Activated CD4-positive, alpha-beta T cell treated with anti-CD3 and anti-CD28 coated beads for 36 hours (primary cell): ENCODE results near the gene SMIM32. TPM values are rescaled to one million over a fixed set of nuclear protein-coding genes. Genes with fewer than 3 reads are reported as not detected.

Experiments
- ATAC-seq: fragments of 200-7000 bp; cut with Tn5 transposase; one replicate; pipeline ENCODE4 v1.10.0; 2021; ENCODE audit warnings: mild to moderate bottlenecking, moderate library complexity
- CTCF ChIA-PET: fragments of 350-600 bp; sonication (Branson Sonifier 250); formaldehyde crosslinking; loops from one replicate; lab custom pipeline; 2021; ENCODE audit warnings: antibody characterized with exemption; lab: Charles Lee
- POLR2A ChIA-PET: fragments of 350-600 bp; sonication (Branson Sonifier 250); formaldehyde crosslinking; loops from one replicate; lab custom pipeline; 2021; ENCODE audit warnings: antibody characterized with exemption, inconsistent platforms; lab: Charles Lee
- DNase-seq: peaks from one replicate; pipeline ENCODE4 v3.0.0-alpha.2; 2020
- H3K27ac Mint-ChIP-seq: one replicate; pipeline ENCODE4 v1.8.0; 2021; ENCODE audit warnings: mixed read lengths
- H3K27me3 Mint-ChIP-seq: one replicate; pipeline ENCODE4 v1.8.0; 2021; ENCODE audit warnings: mixed read lengths
- H3K36me3 Mint-ChIP-seq: one replicate; pipeline ENCODE4 v1.8.0; 2021; ENCODE audit warnings: low read depth, mixed read lengths
- H3K4me1 Mint-ChIP-seq: one replicate; pipeline ENCODE4 v1.8.0; 2021; ENCODE audit warnings: mixed read lengths
- H3K4me3 Mint-ChIP-seq: one replicate; pipeline ENCODE4 v1.8.0; 2021; ENCODE audit warnings: mild to moderate bottlenecking, moderate library complexity, mixed read lengths
- H3K9me3 Mint-ChIP-seq: one replicate; pipeline ENCODE4 v1.8.0; 2021; ENCODE audit warnings: low read depth, mixed read lengths
- intact Hi-C, 2 experiments: fragments of 100-400 bp; cut with DNase I in 1 of 2; cut with micrococcal nuclease in 1 of 2; formaldehyde crosslinking; loops; one replicate each; pipeline versions ENCODE4 v1.14.2 to v1.15.1; 2022 to 2024; cut with DNase I, micrococcal nuclease
- total RNA-seq, 2 experiments: library from RNA; stranded (reverse); gene quantifications; one replicate each; pipeline ENCODE4 v1.2.3, GENCODE V29; 2021

Gene SMIM32
- total RNA-seq, 2 experiments from 2014 or later = not detected

DNA sequence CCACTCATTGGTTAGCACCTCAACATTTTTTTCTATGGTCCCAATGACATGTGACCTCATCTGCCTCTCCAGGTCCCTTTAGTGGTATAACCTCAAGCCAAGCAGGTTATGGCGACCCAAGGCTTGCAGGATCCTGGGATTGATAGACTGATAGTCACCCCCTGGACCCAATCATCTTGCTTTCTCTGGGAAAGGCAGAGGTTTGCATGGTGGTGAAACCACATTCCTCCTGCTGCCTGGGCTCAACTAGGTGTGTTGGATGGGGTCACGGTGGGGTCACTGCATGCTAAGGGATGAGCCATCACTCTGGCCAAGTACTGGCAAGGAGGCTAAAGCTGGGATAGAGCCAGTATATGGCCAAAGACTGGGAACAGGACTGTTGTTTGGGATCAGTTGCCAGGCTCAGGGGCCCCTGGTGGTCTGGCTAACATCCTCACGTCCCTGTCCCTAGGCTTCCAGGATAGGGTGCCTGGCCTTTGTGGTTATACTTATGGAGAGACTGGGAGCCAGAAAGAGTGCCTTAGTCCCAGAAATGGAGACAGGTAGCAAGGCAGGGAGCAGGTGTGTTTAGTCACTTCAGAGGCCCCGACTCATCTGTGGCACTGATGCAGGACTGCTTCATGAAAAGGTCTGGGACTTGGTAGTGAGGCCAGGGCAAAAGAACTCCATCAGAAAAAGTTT lies 4.6 kb upstream of the SMIM32 start:
- no peak for ATAC-seq
- Mint-ChIP-seq H3K4me3 (no peak overlapping the region), H3K4me1 (no peaks in the 10 kb centered on the region), H3K9me3 (no peaks in the 10 kb centered on the region), H3K27me3 (peaks cover 36% of the 10 kb centered on the region), H3K36me3 (no peaks in the 10 kb centered on the region), H3K27ac (no peak overlapping the region)
- ChIA-PET CTCF (interaction anchor here (0.7 kb wide), 1 partner anchor 10 kb away, joined by 3 read pairs; no protein-coding TSS in a partner anchor), POLR2A (no interaction called here)
- intact Hi-C loops = no loop called here
- no peak for DNase-seq

DNA sequence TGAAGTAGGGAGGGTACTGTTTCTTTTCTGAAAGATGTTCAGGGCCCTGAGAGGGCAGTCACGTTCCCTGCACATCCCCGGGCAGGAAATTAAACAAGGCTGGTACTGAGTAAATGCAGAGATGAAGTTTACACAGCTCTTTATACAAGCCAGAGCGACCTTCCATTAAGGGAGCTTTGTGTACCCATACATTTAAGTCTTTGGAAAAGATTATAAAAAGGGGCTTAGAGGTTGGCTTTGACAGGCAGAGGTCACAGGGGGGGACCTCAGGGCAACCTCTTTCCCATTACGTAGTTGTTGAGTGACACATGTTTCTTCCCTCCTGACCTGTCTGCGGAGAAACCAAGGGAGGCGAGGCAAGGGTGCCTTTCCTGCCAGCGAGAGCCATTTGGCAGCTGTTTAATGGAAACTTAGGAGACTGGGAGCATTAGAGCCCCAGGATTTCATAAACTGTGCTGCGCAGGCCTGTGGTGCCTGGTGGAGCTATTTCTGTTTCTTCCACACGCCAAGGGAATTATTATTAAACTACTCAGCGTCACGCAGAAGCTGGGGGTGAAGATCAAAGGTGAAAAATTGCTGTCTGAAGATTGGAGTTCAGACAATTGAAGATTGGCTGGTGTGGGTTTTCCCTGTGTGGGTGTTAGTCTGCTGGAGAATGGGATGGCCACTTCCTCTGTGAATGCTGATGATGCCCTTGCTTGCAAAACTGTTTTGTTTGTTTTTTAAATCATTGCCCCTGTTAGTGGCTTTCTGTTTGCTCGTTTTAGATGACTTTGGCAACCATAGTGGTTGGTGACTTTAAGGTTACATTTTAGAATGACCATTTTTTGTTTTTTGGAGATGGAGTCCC lies 3.2 kb upstream of the SMIM32 start:
- DNase-seq = no peak
- POLR2A ChIA-PET = no interaction called here
- Mint-ChIP-seq H3K4me1 (no peaks in the 10 kb centered on the region), H3K27me3 (peaks cover 40% of the 10 kb centered on the region), H3K27ac (no peak overlapping the region), H3K36me3 (no peaks in the 10 kb centered on the region), H3K4me3 (no peak overlapping the region), H3K9me3 (no peaks in the 10 kb centered on the region)
- no peak for ATAC-seq
- intact Hi-C loops = no loop called here
- CTCF ChIA-PET = interaction anchor here (0.7 to 1.2 kb wide), 3 partner anchors 16 to 1366 kb away, joined by 3 to 5 read pairs (median 3); no protein-coding TSS in a partner anchor

DNA sequence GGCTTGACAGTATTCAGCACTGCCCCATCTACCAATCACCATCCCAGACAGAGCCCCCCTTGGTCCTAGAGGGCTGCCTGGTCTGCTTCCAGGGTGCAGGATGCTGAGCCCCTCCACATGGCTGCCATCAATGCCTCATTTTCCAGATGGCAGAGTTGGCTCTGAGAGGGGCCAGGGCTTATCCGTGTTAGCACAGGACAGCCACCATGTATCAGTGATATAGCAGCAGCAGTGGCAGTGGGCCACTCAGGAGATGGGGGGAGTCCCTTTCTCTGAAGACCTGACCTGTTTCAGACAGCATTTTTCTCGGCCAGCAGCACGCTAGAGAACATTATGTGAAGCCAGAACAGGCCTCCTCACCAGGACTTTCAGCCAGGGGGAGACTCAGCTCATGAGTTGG lies 1.6 kb upstream of the SMIM32 start:
- DNase-seq (no peak), ATAC-seq (no peak)
- intact Hi-C loops = no loop called here
- Mint-ChIP-seq H3K4me3 (no peak overlapping the region), H3K36me3 (no peaks in the 10 kb centered on the region), H3K27ac (no peak overlapping the region), H3K9me3 (no peaks in the 10 kb centered on the region), H3K27me3 (peaks cover 46% of the 10 kb centered on the region), H3K4me1 (no peaks in the 10 kb centered on the region)
- POLR2A ChIA-PET = no interaction called here
- CTCF ChIA-PET = interaction anchor here (0.6 kb wide), 1 partner anchor 17 kb away, joined by 5 read pairs; no protein-coding TSS in a partner anchor

DNA sequence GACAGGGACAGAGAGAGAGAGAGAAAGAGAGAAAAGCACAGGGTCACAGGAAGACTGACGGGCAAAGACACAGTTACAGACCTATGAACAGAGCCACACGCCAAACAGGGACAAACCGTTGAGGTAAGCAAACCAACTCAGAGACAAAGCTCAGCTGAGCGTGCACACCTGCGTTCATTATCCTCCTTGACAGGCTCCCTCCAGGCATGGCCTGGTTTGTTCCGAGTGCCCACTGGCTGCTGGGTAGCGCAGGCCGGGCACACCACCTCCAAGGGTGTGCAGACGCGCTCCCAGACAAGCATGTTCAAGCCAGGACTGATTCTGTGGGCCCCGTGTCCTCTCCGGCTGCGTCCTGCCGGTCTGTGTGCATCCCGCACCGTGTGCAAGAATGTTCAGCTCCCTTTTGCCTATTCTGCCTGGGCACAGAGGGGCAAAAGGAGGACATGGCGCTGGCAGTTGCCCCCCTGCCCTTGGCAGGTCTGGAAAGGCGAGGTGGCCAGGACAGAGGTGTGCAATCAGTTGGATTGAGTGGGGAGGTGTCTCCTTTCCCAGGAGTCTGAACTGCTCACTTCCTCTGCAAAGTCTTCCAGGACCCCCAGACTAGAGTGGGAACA lies 467 bp upstream of the SMIM32 start:
- CTCF ChIA-PET = no interaction called here
- peaks cover 45% of the 10 kb centered on the region for H3K27me3 Mint-ChIP-seq
- POLR2A ChIA-PET = no interaction called here
- H3K36me3 Mint-ChIP-seq = no peaks in the 10 kb centered on the region
- no peak overlapping the region for H3K27ac Mint-ChIP-seq
- no peaks in the 10 kb centered on the region for H3K4me1 Mint-ChIP-seq
- no peak for ATAC-seq
- H3K9me3 Mint-ChIP-seq = no peaks in the 10 kb centered on the region
- H3K4me3 Mint-ChIP-seq = no peak overlapping the region
- no peak for DNase-seq
- intact Hi-C loops = no loop called here

DNA sequence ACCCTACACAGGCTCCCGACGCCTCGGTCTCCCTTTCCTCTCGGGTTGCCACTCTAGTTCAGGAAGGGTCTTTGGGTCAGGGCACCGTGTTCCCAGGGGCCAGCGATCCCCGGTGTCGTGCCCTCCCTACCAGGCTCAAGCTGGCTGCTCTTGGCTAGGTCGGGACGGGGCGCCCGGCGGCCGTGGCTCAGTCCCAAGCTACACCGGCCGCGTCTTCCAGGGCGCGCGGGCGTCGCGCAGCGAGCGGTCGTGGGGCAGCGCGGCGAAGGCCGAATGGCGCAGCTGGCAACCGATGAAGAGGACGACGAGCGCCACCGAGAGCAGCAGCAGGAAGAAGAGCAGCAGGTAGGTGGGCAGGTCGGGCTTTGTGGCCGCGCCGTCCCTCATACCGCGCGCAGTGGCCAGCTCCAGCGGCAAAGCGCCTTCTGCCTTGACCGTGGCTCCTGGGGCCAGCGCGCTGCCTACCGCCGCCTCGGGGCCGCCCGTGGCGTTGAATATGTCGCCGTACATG lies 892 bp downstream of the SMIM32 start:
- Mint-ChIP-seq H3K9me3 (no peaks in the 10 kb centered on the region), H3K27me3 (peaks cover 43% of the 10 kb centered on the region), H3K27ac (no peak overlapping the region), H3K4me1 (no peaks in the 10 kb centered on the region), H3K4me3 (no peak overlapping the region), H3K36me3 (no peaks in the 10 kb centered on the region)
- ChIA-PET POLR2A (no interaction called here), CTCF (interaction anchor here (0.6 kb wide), 1 partner anchor 44 kb away, joined by 6 read pairs; no protein-coding TSS in a partner anchor)
- ATAC-seq (no peak), DNase-seq (no peak)
- intact Hi-C loops = no loop called here

DNA sequence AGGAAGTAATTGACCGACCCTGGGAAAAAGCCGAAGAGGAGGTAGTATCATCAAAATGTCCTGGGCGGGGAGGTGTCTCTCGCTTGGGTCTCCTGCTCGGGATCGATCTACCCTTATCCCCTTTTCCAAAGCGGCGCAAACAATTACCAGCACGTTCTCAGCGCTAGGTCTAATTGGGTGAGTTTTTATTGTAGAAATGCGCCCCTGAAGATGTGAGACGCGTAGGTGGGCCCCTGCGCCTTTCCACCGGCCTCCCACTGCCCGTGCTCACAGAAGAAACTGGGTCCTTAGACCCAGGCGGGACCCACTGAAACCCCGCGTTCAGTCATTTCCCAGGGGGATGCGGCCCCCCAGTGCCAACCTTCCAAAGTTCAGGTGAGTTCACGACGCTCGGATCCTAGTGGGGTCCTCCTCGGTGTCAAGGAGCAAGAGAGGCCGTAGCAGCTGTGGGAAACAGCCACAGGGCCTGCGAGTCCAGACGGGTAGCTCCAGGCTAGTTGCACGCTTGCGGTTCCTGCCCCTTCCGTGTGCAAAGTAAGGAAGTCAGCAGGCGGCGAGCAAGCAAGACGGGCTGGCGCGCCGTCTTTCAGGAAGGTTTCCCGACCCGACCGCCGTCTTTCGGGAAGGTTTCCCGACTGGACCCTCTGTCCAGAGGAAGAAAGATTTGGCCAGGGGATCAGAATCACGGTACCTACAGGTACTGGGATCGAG lies 1.5 kb downstream of the SMIM32 start:
- no peaks in the 10 kb centered on the region for H3K36me3 Mint-ChIP-seq
- intact Hi-C loops = no loop called here
- ATAC-seq (no peak), DNase-seq (no peak)
- H3K4me3 Mint-ChIP-seq = no peak overlapping the region
- ChIA-PET CTCF (interaction anchor here (0.6 kb wide), 1 partner anchor 244 kb away, joined by 3 read pairs; no protein-coding TSS in a partner anchor), POLR2A (no interaction called here)
- H3K4me1 Mint-ChIP-seq = no peaks in the 10 kb centered on the region
- no peaks in the 10 kb centered on the region for H3K9me3 Mint-ChIP-seq
- H3K27me3 Mint-ChIP-seq = peaks cover 43% of the 10 kb centered on the region
- H3K27ac Mint-ChIP-seq = no peak overlapping the region

DNA sequence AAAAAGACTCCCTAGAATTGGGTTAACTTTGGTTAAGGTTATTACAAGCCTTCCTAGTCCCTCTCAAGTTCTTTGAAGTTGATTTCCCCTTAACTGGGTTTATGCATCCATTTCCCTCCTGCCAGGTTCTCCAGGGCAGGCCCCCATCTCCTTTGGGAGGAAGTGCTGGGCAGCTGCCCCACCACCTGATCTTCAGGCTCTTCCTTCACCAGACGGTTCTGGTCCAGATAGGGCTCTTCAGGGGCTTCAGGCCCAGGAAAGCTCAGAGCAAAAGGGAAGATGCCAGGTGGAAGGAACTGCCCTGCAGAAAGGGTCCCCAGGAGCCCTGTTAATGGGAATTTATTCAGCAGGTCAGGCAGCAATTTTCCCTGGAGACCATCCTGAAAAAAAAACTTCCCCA lies 2.1 kb downstream of the SMIM32 start:
- no peaks in the 10 kb centered on the region for H3K4me1 Mint-ChIP-seq
- H3K27me3 Mint-ChIP-seq = peaks cover 44% of the 10 kb centered on the region
- CTCF ChIA-PET = interaction anchor here (0.6 kb wide), 1 partner anchor 243 kb away, joined by 3 read pairs; no protein-coding TSS in a partner anchor

DNA sequence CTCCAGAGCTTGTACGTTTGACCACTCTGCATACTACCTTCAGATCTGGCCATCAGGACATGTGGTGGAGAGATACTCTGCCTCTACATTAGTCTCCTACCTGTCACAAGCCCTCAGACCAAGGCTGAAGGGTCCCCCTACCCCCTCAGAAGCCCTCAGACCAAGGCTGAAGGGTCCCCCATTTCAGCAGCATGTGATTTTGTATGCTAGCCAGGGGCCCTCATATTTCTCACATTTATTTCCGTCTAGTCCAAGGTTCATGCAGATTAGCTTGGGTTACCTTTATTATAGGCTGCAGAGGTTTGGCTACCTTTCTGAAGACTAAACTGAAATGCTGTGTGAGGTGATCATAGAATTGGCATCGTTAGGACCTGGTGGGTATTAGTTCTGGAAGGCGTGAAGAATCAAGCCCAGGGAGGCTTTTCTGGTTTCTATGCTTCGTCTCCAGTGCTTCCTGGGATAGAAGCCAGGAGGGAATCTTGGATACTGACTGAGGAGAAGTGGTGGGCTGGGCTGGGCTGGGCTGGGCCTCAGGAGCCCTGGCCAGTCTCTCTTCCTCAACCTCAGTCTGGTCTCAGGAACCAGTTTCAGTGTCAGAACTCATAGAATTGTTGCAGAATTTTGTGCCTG lies 2.8 kb downstream of the SMIM32 start:
- DNase-seq (no peak), ATAC-seq (no peak)
- Mint-ChIP-seq H3K4me3 (no peak overlapping the region), H3K27ac (no peak overlapping the region), H3K36me3 (no peaks in the 10 kb centered on the region), H3K27me3 (peaks cover 42% of the 10 kb centered on the region), H3K9me3 (no peaks in the 10 kb centered on the region), H3K4me1 (no peaks in the 10 kb centered on the region)
- POLR2A ChIA-PET = interaction anchor here (0.8 kb wide), 1 partner anchor 22 kb away, joined by 3 read pairs; no protein-coding TSS in a partner anchor
- intact Hi-C loops = no loop called here
- CTCF ChIA-PET = interaction anchor here (0.7 kb wide), 1 partner anchor 9 kb away, joined by 3 read pairs; no protein-coding TSS in a partner anchor

More for the DNA sequence above, 2.1 kb downstream of the SMIM32 start:
- H3K27ac Mint-ChIP-seq = no peak overlapping the region
- ATAC-seq = no peak
- POLR2A ChIA-PET = no interaction called here
- no peaks in the 10 kb centered on the region for H3K36me3 Mint-ChIP-seq
- H3K9me3 Mint-ChIP-seq = no peaks in the 10 kb centered on the region
- no peak overlapping the region for H3K4me3 Mint-ChIP-seq
- DNase-seq = no peak
- intact Hi-C loops = no loop called here

DNA sequence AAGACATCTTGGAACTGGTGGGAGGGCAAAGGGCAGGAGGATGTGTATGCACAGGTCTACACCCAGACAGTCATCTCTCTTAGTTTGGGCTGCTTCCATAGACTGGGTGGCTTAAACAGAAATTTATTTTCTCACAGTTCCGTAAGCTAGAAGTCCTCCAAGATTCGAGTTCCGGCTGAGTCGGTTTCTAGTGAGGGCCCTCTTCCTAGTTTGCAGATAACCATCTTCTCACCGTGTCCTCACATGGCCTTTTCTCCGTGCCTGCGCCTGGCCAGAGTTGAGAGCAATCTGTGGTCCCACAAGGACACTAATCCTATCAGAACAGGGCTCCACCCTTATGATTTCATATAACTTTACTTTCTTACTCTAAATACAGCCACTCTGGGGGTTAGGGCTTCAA lies 4.1 kb downstream of the SMIM32 start:
- Mint-ChIP-seq H3K27ac (no peak overlapping the region), H3K4me1 (no peaks in the 10 kb centered on the region), H3K4me3 (no peak overlapping the region), H3K36me3 (no peaks in the 10 kb centered on the region), H3K9me3 (no peaks in the 10 kb centered on the region), H3K27me3 (peaks cover 29% of the 10 kb centered on the region)
- POLR2A ChIA-PET = no interaction called here
- ATAC-seq = no peak
- intact Hi-C loops = no loop called here
- CTCF ChIA-PET = no interaction called here
- no peak for DNase-seq

DNA sequence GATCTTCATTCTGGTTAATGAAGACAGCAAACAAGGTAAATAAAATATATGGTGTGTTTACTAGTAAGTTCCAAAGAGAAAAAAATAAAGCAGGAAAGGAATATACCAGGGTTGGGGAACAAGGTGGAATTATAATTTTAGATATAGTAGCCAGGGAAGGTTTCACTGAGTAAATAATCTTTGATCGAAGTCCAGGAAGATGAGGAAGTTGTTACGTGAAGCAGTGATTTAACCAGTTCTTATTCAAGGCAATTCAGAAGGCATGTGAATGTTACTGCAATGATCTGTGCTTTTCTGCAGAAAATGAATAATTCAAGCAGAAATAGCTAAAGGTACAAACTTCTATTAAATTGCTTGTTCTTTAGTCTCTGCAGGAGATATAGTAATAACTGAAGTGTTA lies 6.2 kb downstream of the SMIM32 start:
- ATAC-seq = no peak
- Mint-ChIP-seq H3K27me3 (peaks cover 18% of the 10 kb centered on the region), H3K9me3 (no peaks in the 10 kb centered on the region), H3K36me3 (no peaks in the 10 kb centered on the region), H3K4me1 (no peaks in the 10 kb centered on the region), H3K27ac (no peak overlapping the region), H3K4me3 (no peak overlapping the region)
- DNase-seq = no peak
- ChIA-PET CTCF (interaction anchor here (0.6 to 0.7 kb wide), 2 partner anchors 10 to 39 kb away, joined by 3 read pairs; no protein-coding TSS in a partner anchor), POLR2A (no interaction called here)
- intact Hi-C loops = no loop called here
